NCI-H187 treated with DMSO at 0.1 percent for 48 hours (cell line): ENCODE data around the gene KRT82.
"Not testable (repeated sequence)": the region's sequence is repeated elsewhere in the genome, so short reads cannot be mapped to it uniquely, and the experiment has no call there.

Experiments
- DNase-seq: peaks from one replicate; lab custom pipeline; 2025; lab: John Stamatoyannopoulos, UW

Gene KRT82

GRCh38 chr12:52360106-52360662 is 46.0 kb downstream of the KRT82 start:
- DNase-seq, result no peak

- DNase-seq, result no peak
Measured at GRCh38 chr12:52359621-52360061, 46.5 kb downstream of the KRT82 start.

- no peak for DNase-seq
Measured at GRCh38 chr12:52358575-52359350, 47.4 kb downstream of the KRT82 start.

- no peak for DNase-seq
Measured at GRCh38 chr12:52356762-52357580, 49.2 kb downstream of the KRT82 start.

GRCh38 chr12:52356031-52356761 is 49.9 kb downstream of the KRT82 start:
- DNase-seq, result no peak

GRCh38 chr12:52355176-52355575 is 51.0 kb downstream of the KRT82 start:
- DNase-seq, result no peak

- DNase-seq, result no peak
Measured at GRCh38 chr12:52354200-52354599, 51.9 kb downstream of the KRT82 start.

GRCh38 chr12:52353766-52354165 is 52.4 kb downstream of the KRT82 start:
- no peak for DNase-seq

- no peak for DNase-seq
Measured at GRCh38 chr12:52352951-52353350, 53.2 kb downstream of the KRT82 start.

GRCh38 chr12:52351196-52352059 is 54.7 kb downstream of the KRT82 start:
- DNase-seq, result no peak

- DNase-seq, result no peak
Measured at GRCh38 chr12:52350786-52351185, 55.3 kb downstream of the KRT82 start.

GRCh38 chr12:52350021-52350620 is 56.0 kb downstream of the KRT82 start:
- DNase-seq, result no peak

GRCh38 chr12:52349196-52349595 is 56.9 kb downstream of the KRT82 start:
- DNase-seq, result no peak

GRCh38 chr12:52347551-52348510 is 58.3 kb downstream of the KRT82 start:
- no peak for DNase-seq

GRCh38 chr12:52347016-52347415 is 59.1 kb downstream of the KRT82 start:
- no peak for DNase-seq

GRCh38 chr12:52346593-52346992 is 59.5 kb downstream of the KRT82 start:
- DNase-seq, result no peak

GRCh38 chr12:52345041-52345440 is 61.1 kb downstream of the KRT82 start:
- DNase-seq, result not testable (repeated sequence)

- no peak for DNase-seq
Measured at GRCh38 chr12:52344111-52344510, 62.0 kb downstream of the KRT82 start.
